ENCODE data around the gene SLC25A27. TPM values are rescaled to one million over a fixed set of nuclear protein-coding genes. Genes with fewer than 3 reads are reported as not detected.

The SLC25A27 gene
- total RNA-seq, 2 experiments from 2014 or later: 155 to 157 TPM

GRCh38 chr6:46618726-46619125 is 34.0 kb upstream of the SLC25A27 start:
- no TSS peak for BruUV-seq (replicated peaks)
- no peak overlapping the region for H3K4me2 ChIP-seq (ENCODE audit: low read length)
- CTCF ChIA-PET (ENCODE audit: unreplicated experiment): no interaction called here

GRCh38 chr6:46626228-46626909 is 26.4 kb upstream of the SLC25A27 start:
- no peaks in the 10 kb centered on the region for H4K20me1 ChIP-seq (ENCODE audit: insufficient read depth, low read length)
- H3K4me3 ChIP-seq (ENCODE audit: low read depth, low read length, poor library complexity, severe bottlenecking): peak overlapping the region; percentile 50
- H2AFZ ChIP-seq (ENCODE audit: low read length): peak overlapping the region; percentile 80
- POLR2A ChIA-PET: interaction anchor here (0.9 to 4.3 kb wide), 5 partner anchors 10 to 28 kb away, joined by 3 to 17 read pairs (median 4); partner anchors contain the start of genes CYP39A1 and SLC25A27
- BruUV-seq (replicated peaks): TSS peak; percentile 38
- TF ChIP-seq CTCF (conservative IDR thresholded peaks at IDR 0.05; ENCODE audit: low read length) (peak; percentile 86), EZH2phosphoT487 (IDR thresholded peaks at IDR 0.05; ENCODE audit: borderline replicate concordance, low read depth, low read length) (no peak)
- H3K9me2 ChIP-seq (ENCODE audit: insufficient read depth, low read length): no peaks in the 10 kb centered on the region
- H3K36me3 ChIP-seq (ENCODE audit: insufficient read depth, low read length): peaks cover 75% of the 10 kb centered on the region
- no peaks in the 10 kb centered on the region; the same call in 1 of the 2 replicates for H3K9me3 ChIP-seq (ENCODE audit: low read length)
- H3K4me1 ChIP-seq (ENCODE audit: insufficient read depth, low read length, poor library complexity, severe bottlenecking): peaks cover 66% of the 10 kb centered on the region
- H3K27ac ChIP-seq (ENCODE audit: low read depth, low read length, poor library complexity, severe bottlenecking): peak overlapping the region; percentile 94
- CTCF ChIA-PET (ENCODE audit: unreplicated experiment): interaction anchor here (1.1 kb wide), 1 partner anchor 24 kb away, joined by 6 read pairs; no protein-coding TSS in a partner anchor
- intact Hi-C loops (cut with micrococcal nuclease; ENCODE audit: unreplicated experiment): loop anchor here (1.0 to 2.0 kb wide), 4 partner anchors 136 to 536 kb away; partner anchors contain the start of gene RCAN2
- peak overlapping the region; percentile 72 for H3K4me2 ChIP-seq (ENCODE audit: low read length)
- H3K79me2 ChIP-seq (ENCODE audit: insufficient read depth, low read depth, low read length): peaks cover 13% of the 10 kb centered on the region; the same call in 1 of the 2 replicates
- DNase-seq (ENCODE audit: low spot score): peak; percentile 79

More at GRCh38 chr6:46618726-46619125, 34.0 kb upstream of the SLC25A27 start:
- no peak overlapping the region for H3K4me3 ChIP-seq (ENCODE audit: low read depth, low read length, poor library complexity, severe bottlenecking)
- TF ChIP-seq CTCF (conservative IDR thresholded peaks at IDR 0.05; ENCODE audit: low read length) (no peak), EZH2phosphoT487 (IDR thresholded peaks at IDR 0.05; ENCODE audit: borderline replicate concordance, low read depth, low read length) (no peak)
- no peaks in the 10 kb centered on the region for H4K20me1 ChIP-seq (ENCODE audit: insufficient read depth, low read length)
- no peak overlapping the region for H3K27ac ChIP-seq (ENCODE audit: low read depth, low read length, poor library complexity, severe bottlenecking)
- POLR2A ChIA-PET: interaction anchor here (0.5 to 1.0 kb wide), 3 partner anchors 13 to 452 kb away, joined by 3 to 5 read pairs (median 3); no protein-coding TSS in a partner anchor
- H3K36me3 ChIP-seq (ENCODE audit: insufficient read depth, low read length): peaks cover 81% of the 10 kb centered on the region
- H3K4me1 ChIP-seq (ENCODE audit: insufficient read depth, low read length, poor library complexity, severe bottlenecking): no peaks in the 10 kb centered on the region
- no peaks in the 10 kb centered on the region; the same call in 1 of the 2 replicates for H3K9me3 ChIP-seq (ENCODE audit: low read length)
- no peaks in the 10 kb centered on the region for H3K9me2 ChIP-seq (ENCODE audit: insufficient read depth, low read length)
- intact Hi-C loops (cut with micrococcal nuclease; ENCODE audit: unreplicated experiment): no loop called here
- no peak for DNase-seq (ENCODE audit: low spot score)
- no peak overlapping the region for H2AFZ ChIP-seq (ENCODE audit: low read length)
- no peaks in the 10 kb centered on the region for H3K79me2 ChIP-seq (ENCODE audit: insufficient read depth, low read depth, low read length)

Data from OCI-LY7 (cell line).